CD4-positive, CD25-positive, alpha-beta regulatory T cell (primary cell): ENCODE data around the gene KIF5C. TPM values are rescaled to one million over a fixed set of nuclear protein-coding genes. Genes with fewer than 3 reads are reported as not detected.
A peak's percentile ranks its signal among the peaks of the same experiment; 100 is the strongest.

Experiments used
- ATAC-seq, 2 donors: fragments of 150-1000 bp; cut with Tn5 transposase; one replicate each; pipeline ENCODE4 v1.10.0; 2021; ENCODE audit warnings: low read depth in 2 of 2, moderate number of reproducible peaks in 2 of 2, moderate library complexity in 1 of 2
- DNase-seq, 3 donors: peaks; one replicate each; pipeline versions ENCODE4 v3.0.0 to v3.0.0-alpha.2; 2012 to 2022; ENCODE audit warnings: mixed read lengths in 1 of 3
- H3K27ac ChIP-seq: one replicate; pipeline ENCODE4 v1.7.0; 2013; ENCODE audit warnings: mild to moderate bottlenecking, low read length; ENCODE audit not compliant: insufficient read depth, poor library complexity, severe bottlenecking
- H3K27me3 ChIP-seq: one replicate; pipeline ENCODE4 v1.7.0; 2013; ENCODE audit warnings: low read length; ENCODE audit not compliant: control insufficient read depth, insufficient read depth
- H3K36me3 ChIP-seq: one replicate; pipeline ENCODE4 v1.7.0; 2013; ENCODE audit warnings: mild to moderate bottlenecking, low read length, moderate library complexity; ENCODE audit not compliant: control insufficient read depth, insufficient read depth
- H3K4me1 ChIP-seq: 2 replicates; pipeline ENCODE4 v1.7.0; 2013; ENCODE audit warnings: mild to moderate bottlenecking, low read length; ENCODE audit not compliant: insufficient read depth, control insufficient read depth, poor library complexity, severe bottlenecking
- H3K4me3 ChIP-seq: one replicate; pipeline ENCODE4 v1.7.0; 2013; ENCODE audit warnings: low read depth, mild to moderate bottlenecking, low read length, moderate library complexity
- H3K9me3 ChIP-seq, 2 experiments: 1 replicate in 1 of 2; 2 replicates in 1 of 2; pipeline ENCODE4 v1.7.0; 2013; ENCODE audit warnings: low read length in 2 of 2, mild to moderate bottlenecking in 1 of 2, moderate library complexity in 1 of 2; ENCODE audit not compliant: control insufficient read depth in 2 of 2
- H3K27ac Mint-ChIP-seq, 3 donors: one replicate each; pipeline ENCODE4 v1.8.0; 2020 to 2022; ENCODE audit warnings: mild to moderate bottlenecking in 3 of 3, mixed read lengths in 3 of 3, moderate library complexity in 2 of 3
- H3K27me3 Mint-ChIP-seq: one replicate; pipeline ENCODE4 v1.8.0; 2022; ENCODE audit warnings: mild to moderate bottlenecking, mixed read lengths
- H3K36me3 Mint-ChIP-seq: one replicate; pipeline ENCODE4 v1.8.0; 2020; ENCODE audit warnings: mixed read lengths
- H3K4me1 Mint-ChIP-seq, 4 donors: one replicate each; pipeline ENCODE4 v1.8.0; 2020 to 2022; ENCODE audit warnings: mixed read lengths in 4 of 4, mild to moderate bottlenecking in 1 of 4
- H3K4me3 Mint-ChIP-seq, 4 donors: one replicate each; pipeline ENCODE4 v1.8.0; 2020 to 2022; ENCODE audit warnings: mild to moderate bottlenecking in 4 of 4, mixed read lengths in 4 of 4, moderate library complexity in 3 of 4
- H3K9me3 Mint-ChIP-seq, 7 donors: one replicate each; pipeline ENCODE4 v1.8.0; 2020 to 2022; ENCODE audit warnings: mixed read lengths in 7 of 7, mild to moderate bottlenecking in 3 of 7, moderate library complexity in 2 of 7
- polyA plus RNA-seq, 4 donors: library from polyadenylated mRNA; unstranded; fragments of 300-500 nt; fragmentation: Illumina TruSeq; gene quantifications; one replicate each; pipeline ENCODE4 v1.2.3, GENCODE V29; 2021
- total RNA-seq: library from RNA; stranded (reverse); gene quantifications from one replicate; pipeline ENCODE4 v1.2.3, GENCODE V29; 2022

The KIF5C gene
- total and polyA plus RNA-seq, 5 donors from 2014 or later: 0.54 to 7.7 (median 1.5) TPM

DNA sequence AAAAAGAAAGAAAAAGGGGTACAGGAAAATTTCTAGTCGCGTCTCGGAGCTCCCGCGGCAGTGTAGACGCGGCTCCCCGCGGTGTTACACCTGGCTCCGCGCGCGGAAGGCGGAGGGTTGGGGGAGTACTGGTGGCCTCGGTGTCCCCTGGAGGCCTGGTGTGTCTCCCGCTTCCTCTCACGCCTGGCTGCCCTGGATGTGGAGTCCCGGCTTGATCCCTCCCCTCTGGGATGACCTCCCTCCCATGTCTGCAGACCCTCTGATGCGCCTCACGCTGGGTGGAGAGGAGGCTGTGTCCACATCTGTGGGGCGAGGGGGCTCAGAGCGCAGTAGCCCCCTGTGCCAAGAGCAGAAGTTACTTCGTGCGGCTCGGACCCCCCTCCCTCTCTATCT lies 1.2 kb downstream of the KIF5C start:
- peaks cover 6 to 19% (median 15%) of the 10 kb centered on the region in 4 donors for H3K4me1 Mint-ChIP-seq
- H3K9me3 Mint-ChIP-seq: peaks cover 0 to 6% (median 0%) of the 10 kb centered on the region in 7 donors
- peaks cover 3% of the 10 kb centered on the region for H3K36me3 Mint-ChIP-seq
- ATAC-seq: no peak
- H3K27ac Mint-ChIP-seq: peak overlapping the region in 1 of 3 donors; percentile 83
- Histone ChIP-seq H3K36me3 (no peaks in the 10 kb centered on the region), H3K9me3 (peaks cover 4% of the 10 kb centered on the region in 2 experiments), H3K4me1 (peaks cover 13% of the 10 kb centered on the region), H3K27me3 (peaks cover 11% of the 10 kb centered on the region), H3K4me3 (peak overlapping the region; percentile 26), H3K27ac (no peak overlapping the region)
- peaks cover 71% of the 10 kb centered on the region for H3K27me3 Mint-ChIP-seq
- peak overlapping the region; percentile 71 to 94 (median 86) for H3K4me3 Mint-ChIP-seq
- DNase-seq: peak in 1 of 3 donors; percentile 9

DNA sequence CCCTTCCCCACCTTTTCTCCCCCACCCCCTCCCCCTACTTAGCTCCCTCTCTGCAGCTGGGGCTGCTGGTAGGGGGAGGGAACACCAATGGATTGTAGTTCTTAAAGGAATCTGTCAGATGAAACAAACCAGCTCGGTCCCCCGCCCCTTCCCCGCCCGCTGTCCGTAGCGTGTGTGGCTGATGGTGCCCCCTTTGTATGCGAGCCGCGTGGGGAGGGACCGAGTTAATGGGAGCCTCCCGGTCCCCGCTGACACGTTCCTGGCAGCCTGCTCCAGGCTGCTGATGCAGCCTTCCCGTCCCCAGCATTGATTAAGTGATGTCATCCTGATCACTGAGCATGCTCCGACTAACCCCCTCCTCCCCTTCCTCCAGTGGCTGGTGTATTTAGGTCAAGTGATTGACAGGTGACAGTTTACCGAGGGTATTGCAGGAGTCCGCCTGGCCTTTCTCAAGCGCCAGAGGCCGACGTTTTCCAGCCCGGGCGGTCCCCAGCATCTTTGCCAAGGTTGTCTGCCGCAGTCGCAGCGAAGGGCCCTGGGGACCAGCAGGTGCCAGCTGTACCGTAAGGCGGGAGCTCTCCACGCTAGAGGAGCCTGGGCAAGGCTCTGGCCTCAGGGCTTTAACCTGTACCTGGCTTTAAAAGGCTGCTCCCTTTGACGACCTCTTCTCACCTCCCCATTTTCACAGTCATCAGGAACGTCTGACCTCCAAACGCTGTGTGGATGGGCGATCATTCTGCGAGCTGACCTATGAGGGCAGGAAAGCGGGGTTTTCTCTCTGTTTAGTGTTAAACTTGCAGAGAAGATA lies 1.8 kb downstream of the KIF5C start:
- Histone ChIP-seq H3K9me3 (peaks cover 4% of the 10 kb centered on the region in 2 experiments), H3K27me3 (peaks cover 11% of the 10 kb centered on the region), H3K36me3 (no peaks in the 10 kb centered on the region), H3K27ac (no peak overlapping the region), H3K4me1 (peaks cover 13% of the 10 kb centered on the region), H3K4me3 (no peak overlapping the region)
- Mint-ChIP-seq H3K27ac (peak overlapping the region in 2 of 3 donors; percentile 24 to 86), H3K4me3 (peak overlapping the region; percentile 71 to 94 (median 86)), H3K36me3 (peaks cover 3% of the 10 kb centered on the region), H3K27me3 (peaks cover 65% of the 10 kb centered on the region), H3K9me3 (peaks cover 0 to 6% (median 0%) of the 10 kb centered on the region in 7 donors), H3K4me1 (peaks cover 6 to 19% (median 15%) of the 10 kb centered on the region in 4 donors)
- ATAC-seq (no peak), DNase-seq (peak; percentile 33 to 63 (median 36))

DNA sequence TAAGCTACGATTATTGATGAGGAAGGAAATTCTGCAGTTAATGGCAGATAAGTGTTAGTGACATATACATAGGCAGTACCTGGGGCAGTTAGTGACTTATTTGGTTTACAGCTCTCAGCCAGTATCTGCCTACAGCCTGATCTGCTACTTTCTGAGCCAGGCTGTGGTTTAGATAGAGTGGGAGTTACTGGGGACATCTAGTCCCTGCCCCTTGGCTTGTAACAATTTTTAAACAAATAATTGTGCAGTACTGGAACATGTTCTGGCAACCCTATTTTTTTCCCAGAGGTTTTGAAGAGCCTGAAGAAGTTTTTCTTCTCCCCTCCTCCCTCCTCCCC lies 2.3 kb downstream of the KIF5C start:
- Histone ChIP-seq H3K4me3 (no peak overlapping the region), H3K27ac (no peak overlapping the region), H3K36me3 (no peaks in the 10 kb centered on the region), H3K27me3 (peaks cover 9% of the 10 kb centered on the region), H3K9me3 (peaks cover 4% of the 10 kb centered on the region in 2 experiments), H3K4me1 (peaks cover 13% of the 10 kb centered on the region)
- DNase-seq: no peak
- peaks cover 61% of the 10 kb centered on the region for H3K27me3 Mint-ChIP-seq
- H3K27ac Mint-ChIP-seq: peak overlapping the region in 2 of 3 donors; percentile 24 to 59
- H3K36me3 Mint-ChIP-seq: peaks cover 4% of the 10 kb centered on the region
- peak overlapping the region; percentile 71 to 94 (median 85) for H3K4me3 Mint-ChIP-seq
- H3K9me3 Mint-ChIP-seq: peaks cover 0 to 6% (median 0%) of the 10 kb centered on the region in 7 donors
- peaks cover 6 to 19% (median 15%) of the 10 kb centered on the region in 4 donors for H3K4me1 Mint-ChIP-seq
- ATAC-seq: no peak

DNA sequence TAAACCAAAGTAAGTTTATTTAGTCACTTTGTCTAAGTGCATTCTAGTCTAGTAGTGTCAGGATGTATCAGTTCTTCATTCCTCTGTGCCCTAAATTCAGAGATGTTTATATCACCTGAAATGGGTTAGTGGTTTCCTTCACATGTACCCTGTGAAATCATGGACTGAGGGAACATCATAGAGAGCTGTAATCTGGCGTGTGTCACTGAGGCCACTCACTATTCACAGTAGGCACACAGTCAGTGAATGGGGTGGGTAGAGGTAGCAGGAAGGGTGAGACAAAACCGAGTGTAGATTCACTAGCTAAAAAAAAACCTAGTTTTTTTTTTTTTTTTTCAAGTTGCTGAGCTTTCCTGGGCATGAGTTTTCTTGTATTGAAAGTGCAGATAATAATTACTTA lies 5.6 kb downstream of the KIF5C start:
- Histone ChIP-seq H3K27me3 (peaks cover 8% of the 10 kb centered on the region), H3K27ac (no peak overlapping the region), H3K36me3 (no peaks in the 10 kb centered on the region), H3K4me1 (peaks cover 13% of the 10 kb centered on the region), H3K4me3 (no peak overlapping the region), H3K9me3 (peaks cover 4% of the 10 kb centered on the region in 2 experiments)
- Mint-ChIP-seq H3K4me1 (peaks cover 6 to 15% (median 13%) of the 10 kb centered on the region in 4 donors), H3K27ac (no peak overlapping the region), H3K9me3 (peaks cover 0 to 6% (median 0%) of the 10 kb centered on the region in 7 donors), H3K4me3 (no peak overlapping the region), H3K27me3 (peaks cover 55% of the 10 kb centered on the region), H3K36me3 (peaks cover 6% of the 10 kb centered on the region)
- DNase-seq (no peak), ATAC-seq (no peak)

DNA sequence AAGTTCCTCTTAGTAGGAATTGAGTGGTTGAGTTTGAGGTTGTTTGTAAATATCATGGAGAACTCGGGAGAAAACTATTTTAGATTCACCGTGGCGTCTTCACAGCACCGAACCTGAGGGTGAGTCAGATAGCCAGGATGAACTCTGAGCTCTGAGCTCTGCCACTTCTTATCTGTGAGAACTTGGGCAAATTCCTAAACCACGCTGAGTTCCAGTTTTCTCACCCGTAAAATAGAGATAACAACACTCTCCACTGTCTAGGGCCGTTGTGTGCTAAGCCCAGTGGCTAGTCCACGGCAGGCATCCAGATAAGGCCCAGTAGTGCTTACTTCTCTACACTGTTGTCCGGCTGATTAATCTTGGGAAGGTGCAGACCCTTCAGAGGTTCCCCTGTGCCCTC lies 7.0 kb downstream of the KIF5C start:
- DNase-seq (no peak), ATAC-seq (no peak)
- Histone ChIP-seq H3K9me3 (peaks cover 4% of the 10 kb centered on the region in 2 experiments), H3K4me1 (peaks cover under 1% of the 10 kb centered on the region), H3K36me3 (no peaks in the 10 kb centered on the region), H3K4me3 (no peak overlapping the region), H3K27ac (no peak overlapping the region), H3K27me3 (peaks cover 8% of the 10 kb centered on the region)
- Mint-ChIP-seq H3K9me3 (peaks cover 0 to 6% (median 0%) of the 10 kb centered on the region in 7 donors), H3K36me3 (peaks cover 6% of the 10 kb centered on the region), H3K27ac (no peak overlapping the region), H3K4me1 (peaks cover 2 to 8% (median 4%) of the 10 kb centered on the region in 4 donors), H3K27me3 (peaks cover 60% of the 10 kb centered on the region), H3K4me3 (no peak overlapping the region)

DNA sequence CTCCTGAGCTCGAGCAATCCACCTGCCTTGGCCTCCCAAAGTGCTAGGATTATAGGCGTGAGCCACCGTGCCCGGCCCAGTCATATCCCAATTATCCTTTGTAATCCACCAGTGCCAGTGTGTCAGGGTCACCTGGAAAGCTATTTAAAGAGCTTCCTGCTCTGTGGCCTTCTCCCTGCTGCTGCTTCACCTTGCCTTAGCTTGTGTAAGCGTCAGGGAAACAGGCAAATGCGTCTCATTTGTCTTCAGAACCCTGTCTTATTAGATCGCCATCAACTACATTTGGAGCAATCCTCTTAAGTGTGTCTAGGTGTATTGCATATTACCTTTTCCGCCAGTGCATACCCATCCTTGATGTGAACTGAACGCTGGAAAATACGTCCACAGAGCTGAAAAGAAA lies 10.2 kb downstream of the KIF5C start:
- H3K36me3 ChIP-seq: no peaks in the 10 kb centered on the region
- H3K27me3 ChIP-seq: peaks cover 20% of the 10 kb centered on the region
- Mint-ChIP-seq H3K36me3 (peaks cover 6% of the 10 kb centered on the region), H3K4me1 (peaks cover 5 to 15% (median 7%) of the 10 kb centered on the region in 4 donors), H3K9me3 (peaks cover 0 to 6% (median 1%) of the 10 kb centered on the region in 7 donors), H3K27ac (peak overlapping the region in 1 of 3 donors; percentile 80), H3K4me3 (no peak overlapping the region), H3K27me3 (peaks cover 66% of the 10 kb centered on the region)
- H3K9me3 ChIP-seq: peaks cover 4% of the 10 kb centered on the region in 2 experiments
- ATAC-seq (no peak), DNase-seq (no peak)
- no peak overlapping the region for H3K27ac ChIP-seq
- peaks cover 14% of the 10 kb centered on the region for H3K4me1 ChIP-seq
- H3K4me3 ChIP-seq: no peak overlapping the region

DNA sequence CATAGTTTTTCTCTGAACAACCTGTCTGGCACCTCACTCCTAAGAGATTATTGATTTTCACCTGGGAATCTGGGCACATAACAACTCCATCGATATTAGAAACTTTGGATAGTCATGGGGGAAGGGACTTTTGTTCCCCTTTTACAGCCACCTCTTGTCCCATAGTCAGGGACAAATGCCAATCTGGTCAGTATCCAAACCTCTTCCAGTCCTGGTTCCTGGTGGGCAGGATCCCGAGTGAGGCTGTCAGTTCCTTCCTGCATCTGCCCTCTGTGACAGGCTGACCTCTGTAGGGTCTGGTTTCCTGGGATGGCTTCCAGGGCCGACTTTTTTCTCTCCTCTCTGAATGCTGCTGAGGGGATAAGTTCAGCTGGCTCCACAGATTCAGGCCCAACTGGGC lies 11.0 kb downstream of the KIF5C start:
- Histone ChIP-seq H3K9me3 (no peaks in the 10 kb centered on the region), H3K27me3 (peaks cover 18% of the 10 kb centered on the region), H3K36me3 (no peaks in the 10 kb centered on the region), H3K4me3 (no peak overlapping the region), H3K4me1 (peaks cover 14% of the 10 kb centered on the region), H3K27ac (no peak overlapping the region)
- no peak overlapping the region for H3K4me3 Mint-ChIP-seq
- DNase-seq (no peak), ATAC-seq (no peak)
- H3K4me1 Mint-ChIP-seq: peaks cover 5 to 15% (median 7%) of the 10 kb centered on the region in 4 donors
- H3K36me3 Mint-ChIP-seq: peaks cover 3% of the 10 kb centered on the region
- H3K27me3 Mint-ChIP-seq: peaks cover 63% of the 10 kb centered on the region
- peaks cover 0 to 3% (median 0%) of the 10 kb centered on the region in 7 donors for H3K9me3 Mint-ChIP-seq
- H3K27ac Mint-ChIP-seq: peak overlapping the region in 1 of 3 donors; percentile 26
